ENCODE data around the gene HDGFL2.

Gene HDGFL2

DNA sequence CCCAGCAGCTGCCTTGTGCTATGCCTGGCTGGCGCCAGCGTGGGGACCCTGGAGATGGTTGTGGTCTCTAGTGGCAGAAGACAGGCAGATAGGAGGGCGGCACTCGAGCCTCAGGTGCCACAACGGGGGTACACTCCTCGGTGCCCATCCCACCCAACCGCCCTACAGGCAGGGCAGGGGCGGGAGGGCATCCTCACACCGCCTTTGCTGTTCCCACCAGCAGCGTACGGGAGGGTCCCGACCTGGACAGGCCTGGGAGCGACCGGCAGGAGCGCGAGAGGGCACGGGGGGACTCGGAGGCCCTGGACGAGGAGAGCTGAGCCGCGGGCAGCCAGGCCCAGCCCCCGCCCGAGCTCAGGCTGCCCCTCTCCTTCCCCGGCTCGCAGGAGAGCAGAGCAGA is 29.6 kb downstream of the HDGFL2 start:
- DNase-seq (ENCODE audit: insufficient read length, low spot score) = no peak
- TF ChIP-seq, protein P1, sequence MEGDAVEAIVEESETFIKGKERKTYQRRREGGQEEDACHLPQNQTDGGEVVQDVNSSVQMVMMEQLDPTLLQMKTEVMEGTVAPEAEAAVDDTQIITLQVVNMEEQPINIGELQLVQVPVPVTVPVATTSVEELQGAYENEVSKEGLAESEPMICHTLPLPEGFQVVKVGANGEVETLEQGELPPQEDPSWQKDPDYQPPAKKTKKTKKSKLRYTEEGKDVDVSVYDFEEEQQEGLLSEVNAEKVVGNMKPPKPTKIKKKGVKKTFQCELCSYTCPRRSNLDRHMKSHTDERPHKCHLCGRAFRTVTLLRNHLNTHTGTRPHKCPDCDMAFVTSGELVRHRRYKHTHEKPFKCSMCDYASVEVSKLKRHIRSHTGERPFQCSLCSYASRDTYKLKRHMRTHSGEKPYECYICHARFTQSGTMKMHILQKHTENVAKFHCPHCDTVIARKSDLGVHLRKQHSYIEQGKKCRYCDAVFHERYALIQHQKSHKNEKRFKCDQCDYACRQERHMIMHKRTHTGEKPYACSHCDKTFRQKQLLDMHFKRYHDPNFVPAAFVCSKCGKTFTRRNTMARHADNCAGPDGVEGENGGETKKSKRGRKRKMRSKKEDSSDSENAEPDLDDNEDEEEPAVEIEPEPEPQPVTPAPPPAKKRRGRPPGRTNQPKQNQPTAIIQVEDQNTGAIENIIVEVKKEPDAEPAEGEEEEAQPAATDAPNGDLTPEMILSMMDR (IDR thresholded peaks at IDR 0.05; ENCODE audit: insufficient read depth, missing control alignments) = no peak
- FAIRE-seq = no peak

DNA sequence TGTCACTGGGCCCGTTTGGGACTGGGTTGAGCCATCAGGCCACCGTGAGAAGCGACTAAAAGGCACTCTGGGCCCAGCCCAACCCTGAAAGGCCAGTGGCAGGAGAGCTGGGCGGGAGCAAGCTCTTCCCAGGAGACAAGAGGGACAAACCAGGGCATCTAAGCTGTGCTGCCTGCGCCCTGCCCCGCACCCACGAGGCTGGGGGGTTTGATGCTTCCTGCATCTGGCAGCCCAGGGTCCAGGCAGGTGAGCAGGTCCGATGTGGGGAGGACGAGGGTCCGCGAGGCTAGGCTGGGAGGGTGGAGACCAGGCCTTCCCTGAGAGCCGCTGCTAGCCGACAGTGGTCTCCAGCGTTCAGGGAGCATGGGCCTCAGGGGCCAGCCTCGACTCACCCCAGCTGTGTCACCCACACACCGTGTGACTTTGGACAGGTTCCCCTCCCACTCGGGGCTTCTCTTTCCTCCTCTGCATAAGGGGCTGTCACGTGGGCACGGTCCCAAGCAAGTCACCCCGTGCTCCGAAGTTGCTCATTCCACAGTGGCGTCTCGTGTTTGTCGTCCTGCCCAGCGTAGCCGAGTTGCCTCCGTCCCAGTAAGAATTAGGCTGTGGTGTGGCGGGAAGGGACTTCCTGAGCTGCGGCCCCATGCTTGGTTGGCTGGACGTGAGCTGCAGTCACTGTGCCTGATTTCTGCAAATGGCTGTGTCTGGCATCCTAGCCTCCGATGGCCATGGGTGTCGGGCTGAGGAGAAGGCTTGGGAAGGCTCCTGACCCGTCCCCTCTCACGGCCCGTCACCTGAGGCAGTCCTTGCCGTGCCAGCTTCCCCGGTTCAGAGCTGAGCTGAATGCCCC is 30.4 kb downstream of the HDGFL2 start:
- TF ChIP-seq, protein P1 (IDR thresholded peaks at IDR 0.05; ENCODE audit: insufficient read depth, missing control alignments) = no peak
- FAIRE-seq (no peak), DNase-seq (ENCODE audit: insufficient read length, low spot score) (no peak)

DNA sequence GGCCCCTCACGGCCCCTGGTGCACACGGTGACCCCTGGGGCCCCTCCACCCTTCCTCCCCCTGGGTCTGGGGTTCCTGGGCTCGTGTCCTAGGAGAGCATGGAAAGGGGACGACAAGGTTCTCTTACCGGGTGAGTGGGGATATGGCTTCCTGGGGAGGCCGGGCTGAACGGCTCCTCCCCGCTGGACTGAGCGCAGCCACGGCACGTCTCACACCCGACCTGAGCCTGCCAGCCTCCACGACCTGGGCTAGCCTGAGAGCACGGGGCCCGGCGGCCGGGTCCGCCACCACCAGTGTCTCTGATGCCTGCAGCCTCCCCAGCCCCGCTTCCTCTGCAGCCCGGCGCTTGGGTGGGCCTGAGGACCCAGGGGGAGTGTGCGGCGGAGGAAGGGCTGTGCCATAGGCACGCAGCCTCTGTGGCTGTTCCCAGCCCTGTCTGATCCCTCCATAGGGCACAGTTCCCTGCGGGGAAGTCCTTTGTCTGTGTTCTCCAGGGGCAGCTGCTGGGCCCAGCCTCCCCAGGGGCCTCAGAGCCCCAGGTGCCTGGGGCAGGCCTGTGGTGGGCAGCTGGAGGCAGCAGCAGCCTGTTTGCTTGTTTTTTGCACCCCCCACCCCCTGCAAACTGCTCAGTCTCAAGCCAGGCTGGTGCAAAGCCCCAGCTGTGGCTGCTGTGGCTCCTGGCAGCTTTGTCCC is 31.2 kb downstream of the HDGFL2 start:
- TF ChIP-seq, protein P1 (IDR thresholded peaks at IDR 0.05; ENCODE audit: insufficient read depth, missing control alignments) = no peak
- FAIRE-seq = no peak
- no peak for DNase-seq (ENCODE audit: insufficient read length, low spot score)

DNA sequence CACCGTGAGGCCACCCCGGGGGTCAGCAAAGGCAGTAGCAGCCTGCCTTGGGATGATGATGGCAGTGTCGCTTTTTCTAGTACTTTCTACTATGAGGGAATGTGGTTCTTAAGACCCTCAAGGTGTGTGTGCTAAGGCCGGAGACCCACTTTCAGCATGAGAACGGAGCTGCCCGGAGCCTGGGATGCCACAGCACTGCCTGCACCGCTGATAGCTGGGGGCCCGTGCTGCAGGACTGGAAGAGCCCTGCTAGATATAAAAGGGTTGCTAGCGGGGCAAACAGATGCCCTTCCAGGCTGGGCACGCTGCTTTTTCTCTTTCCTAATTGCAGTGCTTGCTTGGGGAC is 31.7 kb downstream of the HDGFL2 start:
- TF ChIP-seq, protein P1 (IDR thresholded peaks at IDR 0.05; ENCODE audit: insufficient read depth, missing control alignments) = no peak
- DNase-seq (ENCODE audit: insufficient read length, low spot score) (no peak), FAIRE-seq (no peak)

DNA sequence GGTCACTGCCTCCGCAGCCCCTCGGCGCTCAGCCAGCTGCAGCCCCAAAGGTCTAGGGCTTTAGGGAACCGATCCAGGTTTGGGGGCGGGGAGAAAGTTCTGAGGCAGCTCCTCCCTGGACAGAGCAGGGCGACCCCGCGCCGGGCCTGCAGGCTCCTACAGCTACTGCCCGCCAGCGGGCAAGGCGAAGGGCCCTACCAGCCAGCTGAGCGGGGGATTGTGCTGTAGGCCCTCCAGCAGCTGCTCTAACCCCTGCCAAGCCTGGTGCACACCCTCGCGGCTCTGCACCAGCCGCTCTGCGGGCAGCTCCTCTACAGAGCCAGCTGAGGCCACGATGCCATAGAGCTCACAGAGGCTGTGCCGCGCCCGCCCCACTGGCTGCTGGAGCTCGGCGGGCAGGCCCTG is 32.2 kb downstream of the HDGFL2 start:
- FAIRE-seq = no peak

DNA sequence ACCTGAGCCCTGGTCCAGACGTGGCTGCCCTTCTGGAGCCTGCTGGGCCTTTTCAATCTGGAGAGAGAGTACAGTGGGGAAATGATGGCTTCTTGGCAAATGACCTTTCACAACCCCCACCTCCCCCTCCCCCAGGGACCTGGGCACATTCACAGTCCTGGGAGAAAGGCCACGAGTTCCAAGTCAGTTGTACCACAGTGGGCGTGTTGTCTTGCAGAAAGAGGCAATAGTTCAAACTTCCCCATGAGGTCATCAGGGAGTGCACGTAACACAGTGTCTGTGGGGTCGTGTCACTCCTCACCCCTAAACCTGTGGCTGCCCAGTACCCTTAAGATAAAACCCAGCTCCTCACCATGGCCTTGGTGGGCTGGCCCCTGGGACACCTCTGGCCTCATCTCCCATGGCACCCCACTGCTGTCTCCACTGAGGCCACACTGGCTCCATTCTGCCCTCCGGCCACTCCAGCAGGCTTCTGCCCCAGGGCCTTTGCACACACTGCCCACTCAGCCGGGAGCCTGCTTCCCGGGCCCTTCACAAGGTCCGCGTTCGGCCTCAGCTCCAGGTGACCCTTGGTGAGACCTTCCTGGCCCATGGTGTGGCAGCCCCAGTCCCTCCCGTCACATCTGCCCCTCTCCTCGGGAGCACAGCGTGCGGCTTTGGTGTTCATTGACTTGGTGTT is 32.9 kb downstream of the HDGFL2 start:
- FAIRE-seq (no peak), DNase-seq (ENCODE audit: insufficient read length, low spot score) (no peak)
- TF ChIP-seq, protein P1 (IDR thresholded peaks at IDR 0.05; ENCODE audit: insufficient read depth, missing control alignments) = no peak

More for the DNA sequence above, 32.2 kb downstream of the HDGFL2 start:
- no peak for DNase-seq (ENCODE audit: insufficient read length, low spot score)
- TF ChIP-seq, protein P1 (IDR thresholded peaks at IDR 0.05; ENCODE audit: insufficient read depth, missing control alignments) = no peak
